Karpas-422 (cell line): ENCODE data around the gene CTDP1. TPM values are rescaled to one million over a fixed set of nuclear protein-coding genes. Genes with fewer than 3 reads are reported as not detected.

Experiments
- DNase-seq: peaks from one replicate; pipeline ENCODE4 v3.0.0-alpha.2; 2015
- H2AFZ ChIP-seq: fragments of 200-600 bp; sonication (generic); 2 replicates; pipeline ENCODE4 v1.6.1; 2014; ENCODE audit warnings: antibody characterized with exemption, low read length, mixed read lengths
- H3K27ac ChIP-seq: fragments of 200-600 bp; sonication (generic); 2 replicates; pipeline ENCODE4 v1.5.1; 2014; ENCODE audit warnings: mild to moderate bottlenecking, low read length, moderate library complexity
- H3K27me3 ChIP-seq: fragments of 200-600 bp; sonication (generic); 2 replicates; pipeline ENCODE4 v1.6.1; 2014; ENCODE audit warnings: low read length, mixed read lengths
- H3K36me3 ChIP-seq: fragments of 200-600 bp; sonication (generic); 2 replicates; pipeline ENCODE4 v1.6.1; 2014; ENCODE audit warnings: low read length, mixed read lengths; ENCODE audit not compliant: insufficient read depth
- H3K4me1 ChIP-seq: fragments of 200-600 bp; sonication (generic); 2 replicates; pipeline ENCODE4 v1.6.1; 2014; ENCODE audit warnings: mild to moderate bottlenecking, low read length, mixed read lengths
- H3K4me2 ChIP-seq: fragments of 200-600 bp; sonication (generic); 2 replicates; pipeline ENCODE4 v1.6.1; 2014; ENCODE audit warnings: low read length, low read depth, mild to moderate bottlenecking; ENCODE audit not compliant: poor library complexity, severe bottlenecking
- H3K4me3 ChIP-seq: fragments of 200-600 bp; sonication (generic); 2 replicates; pipeline ENCODE4 v1.5.1; 2014; ENCODE audit warnings: mild to moderate bottlenecking, antibody characterized with exemption, low read length, mixed read lengths
- H3K79me2 ChIP-seq: fragments of 200-600 bp; sonication (generic); 2 replicates; pipeline ENCODE4 v1.6.1; 2014; ENCODE audit warnings: mild to moderate bottlenecking, low read length, mixed read lengths
- H3K9ac ChIP-seq: fragments of 200-600 bp; sonication (generic); 2 replicates; pipeline ENCODE4 v1.6.0; 2014; ENCODE audit warnings: low read length
- H3K9me2 ChIP-seq: fragments of 200-600 bp; sonication (generic), shearing (Covaris generic); replicated peaks from 2 replicates; pipeline ENCODE4 v1.6.0; 2014; ENCODE audit warnings: mild to moderate bottlenecking, low read length, moderate library complexity; ENCODE audit not compliant: insufficient read depth
- H3K9me3 ChIP-seq: fragments of 300-700, 200-600 bp; sonication (generic); 2 replicates; pipeline ENCODE4 v1.6.1; 2014; ENCODE audit warnings: low read length, mixed read lengths
- H4K20me1 ChIP-seq: fragments of 200-600 bp; sonication (generic); 2 replicates; pipeline ENCODE4 v1.6.1; 2014; ENCODE audit warnings: mild to moderate bottlenecking, antibody characterized with exemption, low read length, low read depth; ENCODE audit not compliant: insufficient read depth
- total RNA-seq: library from RNA; depleted of rRNA; stranded (reverse); fragments of >200 nt; shearing (Covaris generic); gene quantifications from 2 replicates; pipeline ENCODE4 v1.2.3, GENCODE V29; 2014; ENCODE audit warnings: low replicate concordance

Gene CTDP1
- total RNA-seq, 1 experiment from 2014 or later = 14.1 TPM

GRCh38 chr18:79658366-79658765 is 21.2 kb upstream of the CTDP1 start:
- no peak overlapping the region for H3K9ac ChIP-seq
- H3K36me3 ChIP-seq = no peaks in the 10 kb centered on the region
- no peaks in the 10 kb centered on the region for H4K20me1 ChIP-seq
- no peaks in the 10 kb centered on the region for H3K9me3 ChIP-seq
- no peak overlapping the region for H3K4me3 ChIP-seq
- no peak overlapping the region for H2AFZ ChIP-seq
- H3K27me3 ChIP-seq = no peaks in the 10 kb centered on the region
- H3K4me2 ChIP-seq = no peak overlapping the region
- no peaks in the 10 kb centered on the region for H3K79me2 ChIP-seq
- no peaks in the 10 kb centered on the region for H3K9me2 ChIP-seq
- no peak for DNase-seq
- H3K4me1 ChIP-seq = peaks cover 4% of the 10 kb centered on the region
- no peak overlapping the region for H3K27ac ChIP-seq

GRCh38 chr18:79659733-79660132 is 19.9 kb upstream of the CTDP1 start:
- Histone ChIP-seq H4K20me1 (no peaks in the 10 kb centered on the region), H2AFZ (no peak overlapping the region), H3K4me1 (no peaks in the 10 kb centered on the region), H3K27me3 (no peaks in the 10 kb centered on the region), H3K9me2 (no peaks in the 10 kb centered on the region), H3K27ac (no peak overlapping the region), H3K79me2 (no peaks in the 10 kb centered on the region), H3K4me2 (no peak overlapping the region), H3K9ac (no peak overlapping the region), H3K9me3 (no peaks in the 10 kb centered on the region), H3K36me3 (no peaks in the 10 kb centered on the region), H3K4me3 (no peak overlapping the region)
- DNase-seq = no peak

DNA sequence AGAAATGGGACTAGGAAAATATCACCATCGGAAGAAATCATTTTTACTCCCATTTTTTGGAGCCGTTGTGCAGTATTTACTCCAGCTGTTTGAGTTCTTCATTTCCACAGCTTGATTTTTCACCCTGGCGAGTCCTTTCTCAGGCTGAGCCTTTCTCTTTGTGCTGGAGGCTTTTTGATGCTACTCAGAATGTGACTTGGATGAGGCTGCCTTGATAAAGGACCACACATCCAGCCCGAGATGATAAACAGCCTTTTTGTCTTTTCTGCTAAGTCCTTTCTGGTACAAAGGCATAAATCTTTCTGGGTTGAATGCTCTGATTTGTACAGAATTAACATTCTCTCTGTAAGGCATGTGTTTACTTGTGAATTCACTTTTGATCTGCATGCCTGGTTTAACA is 17.6 kb upstream of the CTDP1 start:
- no peak overlapping the region for H3K4me3 ChIP-seq
- no peaks in the 10 kb centered on the region for H3K9me3 ChIP-seq
- H3K27me3 ChIP-seq = no peaks in the 10 kb centered on the region
- no peak overlapping the region for H3K27ac ChIP-seq
- H3K9ac ChIP-seq = no peak overlapping the region
- no peak overlapping the region for H2AFZ ChIP-seq
- H3K4me2 ChIP-seq = no peak overlapping the region
- H4K20me1 ChIP-seq = no peaks in the 10 kb centered on the region
- no peaks in the 10 kb centered on the region for H3K9me2 ChIP-seq
- H3K4me1 ChIP-seq = no peaks in the 10 kb centered on the region
- no peaks in the 10 kb centered on the region for H3K79me2 ChIP-seq
- DNase-seq = no peak
- H3K36me3 ChIP-seq = no peaks in the 10 kb centered on the region

- DNase-seq = no peak
- Histone ChIP-seq H3K4me1 (no peaks in the 10 kb centered on the region), H3K79me2 (no peaks in the 10 kb centered on the region), H4K20me1 (no peaks in the 10 kb centered on the region), H3K27ac (no peak overlapping the region), H2AFZ (no peak overlapping the region), H3K9me2 (no peaks in the 10 kb centered on the region), H3K9ac (no peak overlapping the region), H3K4me3 (no peak overlapping the region), H3K27me3 (no peaks in the 10 kb centered on the region), H3K9me3 (no peaks in the 10 kb centered on the region), H3K4me2 (no peak overlapping the region), H3K36me3 (no peaks in the 10 kb centered on the region)
Observed at GRCh38 chr18:79662439-79662838, 17.2 kb upstream of the CTDP1 start.

GRCh38 chr18:79664525-79665125 is 15.0 kb upstream of the CTDP1 start:
- DNase-seq = no peak

GRCh38 chr18:79668203-79668602 is 11.4 kb upstream of the CTDP1 start:
- Histone ChIP-seq H2AFZ (no peak overlapping the region), H3K9me2 (no peaks in the 10 kb centered on the region), H3K79me2 (no peaks in the 10 kb centered on the region), H3K9ac (no peak overlapping the region), H3K4me2 (no peak overlapping the region), H3K27me3 (no peaks in the 10 kb centered on the region), H3K4me1 (no peaks in the 10 kb centered on the region), H3K4me3 (no peak overlapping the region), H3K9me3 (peaks cover 3% of the 10 kb centered on the region; the same call in 1 of the 2 replicates), H3K27ac (no peak overlapping the region), H3K36me3 (no peaks in the 10 kb centered on the region), H4K20me1 (no peaks in the 10 kb centered on the region)
- DNase-seq = no peak

More at GRCh38 chr18:79664525-79665125, 15.0 kb upstream of the CTDP1 start:
- Histone ChIP-seq H3K79me2 (no peaks in the 10 kb centered on the region), H3K9ac (no peak overlapping the region), H3K27me3 (no peaks in the 10 kb centered on the region), H3K27ac (no peak overlapping the region), H3K4me3 (no peak overlapping the region), H3K9me3 (peaks cover 3% of the 10 kb centered on the region; the same call in 1 of the 2 replicates), H3K4me1 (no peaks in the 10 kb centered on the region), H3K4me2 (no peak overlapping the region), H3K36me3 (no peaks in the 10 kb centered on the region), H3K9me2 (no peaks in the 10 kb centered on the region), H2AFZ (no peak overlapping the region), H4K20me1 (no peaks in the 10 kb centered on the region)

DNA sequence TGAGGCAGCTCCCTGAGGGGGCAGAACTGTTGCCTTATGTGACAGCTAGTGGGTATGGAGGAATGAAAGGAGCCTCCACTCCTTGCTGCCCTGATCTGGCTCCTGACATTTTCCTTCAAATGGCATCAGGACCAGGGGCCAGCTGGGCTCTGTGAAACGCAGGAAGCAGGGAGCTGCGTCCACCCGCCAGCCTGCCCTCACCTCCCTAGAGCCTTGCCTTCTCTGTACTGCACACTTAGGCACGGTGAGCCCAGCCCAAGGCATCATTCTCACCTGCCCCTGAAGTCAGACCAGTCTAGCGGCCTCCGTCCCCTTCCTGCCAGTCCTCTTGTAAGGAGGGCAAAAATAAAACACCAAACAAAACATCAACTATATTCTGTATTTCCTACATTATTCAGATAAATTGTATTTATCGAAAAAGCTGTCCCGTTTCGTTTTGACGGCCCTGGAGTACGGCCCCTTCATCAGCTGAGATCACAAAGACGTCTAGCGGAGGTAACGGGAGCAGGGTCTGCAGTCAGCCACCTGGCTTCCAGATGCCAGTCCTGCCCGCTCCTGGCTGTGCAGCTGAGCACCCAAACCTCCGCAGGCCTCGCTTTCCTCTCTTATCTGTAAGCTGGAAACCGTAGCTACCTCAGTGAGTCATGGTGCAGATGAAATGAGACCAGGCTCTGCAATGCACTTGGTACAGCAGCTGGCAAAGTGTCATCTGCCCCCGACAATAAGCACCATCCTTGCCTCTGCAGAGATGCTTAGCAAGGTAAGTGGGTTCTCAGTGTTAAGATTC is 6.9 kb upstream of the CTDP1 start:
- Histone ChIP-seq H3K9me3 (peaks cover 3% of the 10 kb centered on the region; the same call in 1 of the 2 replicates), H3K9ac (no peak overlapping the region), H3K27ac (no peak overlapping the region), H3K9me2 (no peaks in the 10 kb centered on the region), H3K4me2 (no peak overlapping the region), H3K79me2 (peaks cover 12% of the 10 kb centered on the region), H3K27me3 (no peaks in the 10 kb centered on the region), H4K20me1 (no peaks in the 10 kb centered on the region), H2AFZ (no peak overlapping the region), H3K4me1 (peaks cover 7% of the 10 kb centered on the region), H3K36me3 (no peaks in the 10 kb centered on the region), H3K4me3 (no peak overlapping the region)
- DNase-seq = no peak

DNA sequence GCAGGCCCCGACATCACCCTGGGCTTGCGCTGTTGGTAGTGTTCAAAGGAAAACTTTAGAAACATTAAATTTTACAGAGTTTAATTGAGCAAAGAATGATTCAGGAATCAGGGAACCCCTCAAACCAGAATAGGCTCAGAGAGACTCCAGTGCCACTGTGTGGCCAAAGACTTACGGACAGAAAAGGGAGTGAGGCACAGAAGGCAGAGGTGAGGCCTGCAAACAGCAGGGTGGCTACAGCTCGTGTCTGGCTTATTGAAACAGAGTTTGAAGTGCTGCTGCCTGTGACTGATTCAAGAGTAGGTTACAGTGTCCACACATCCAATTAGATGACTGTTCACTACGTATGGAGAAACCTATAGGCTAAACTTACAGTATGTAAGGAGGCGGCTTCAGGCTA is 2.4 kb upstream of the CTDP1 start:
- Histone ChIP-seq H2AFZ (no peak overlapping the region), H4K20me1 (peaks cover 21% of the 10 kb centered on the region), H3K27me3 (no peaks in the 10 kb centered on the region), H3K9ac (peak overlapping the region; percentile 83; the same call in 1 of the 2 replicates), H3K4me1 (peaks cover 33% of the 10 kb centered on the region), H3K36me3 (no peaks in the 10 kb centered on the region), H3K79me2 (peaks cover 44% of the 10 kb centered on the region), H3K4me3 (no peak overlapping the region), H3K9me3 (no peaks in the 10 kb centered on the region), H3K9me2 (no peaks in the 10 kb centered on the region), H3K27ac (no peak overlapping the region), H3K4me2 (peak overlapping the region; percentile 83)
- no peak for DNase-seq
